HG02642 (cell line): ENCODE results near the gene GALNT4.

Experiments
- ATAC-seq: cut with Tn5 transposase; IDR thresholded peaks from one replicate; pipeline ENCODE4 v1.9.1; 2021; ENCODE audit warnings: mild to moderate bottlenecking; ENCODE audit not compliant: unreplicated experiment, poor library complexity

GALNT4 gene

GRCh38 chr12:89538897-89539296 lies 14.3 kb upstream of the GALNT4 start:
- ATAC-seq, result no peak

DNA sequence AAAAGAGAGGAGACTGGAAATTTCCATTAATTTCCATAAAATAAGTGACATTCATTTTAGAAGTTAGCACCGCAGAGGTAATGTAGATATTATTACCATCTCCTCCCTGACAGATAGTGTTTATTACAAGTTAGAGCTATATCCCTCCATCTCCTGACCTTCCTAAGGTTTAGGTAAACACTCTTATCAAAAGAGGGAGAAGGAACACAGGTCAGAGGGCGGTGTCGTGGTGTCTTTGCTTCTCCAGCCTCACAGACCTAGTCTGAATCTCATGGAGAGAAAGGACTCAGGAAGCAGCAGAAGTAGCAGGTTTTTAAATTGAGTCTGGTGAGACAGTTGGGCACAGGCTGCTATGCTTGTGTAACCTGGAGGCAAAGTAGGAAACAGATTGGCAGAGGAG lies 12.8 kb upstream of the GALNT4 start:
- no peak for ATAC-seq

- no peak for ATAC-seq
Observed at GRCh38 chr12:89529738-89530137, 5.1 kb upstream of the GALNT4 start.

DNA sequence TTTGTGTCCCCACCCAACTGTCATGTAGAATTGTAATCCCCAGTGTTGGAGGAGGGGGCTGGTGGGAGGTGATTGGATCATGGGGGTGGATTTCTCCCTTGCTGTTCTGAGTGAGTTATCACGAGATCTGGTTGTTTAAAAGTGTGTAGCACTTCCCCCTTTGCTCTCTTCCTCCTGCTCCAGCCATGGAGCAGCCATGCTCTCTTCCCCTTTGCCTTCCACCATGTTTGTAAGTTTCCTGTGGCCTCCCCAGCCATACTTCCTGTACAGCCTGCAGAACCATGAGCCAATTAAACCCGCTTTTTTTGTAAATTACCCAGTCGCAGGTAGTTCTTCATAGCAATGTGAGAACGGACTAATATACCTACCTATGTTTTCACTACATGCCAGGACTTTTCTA lies 3.8 kb upstream of the GALNT4 start:
- ATAC-seq, result no peak

- ATAC-seq, result peak; percentile 78
Observed at GRCh38 chr12:89525824-89526770, 1.5 kb upstream of the GALNT4 start, which contains the start of gene POC1B. Gene POC1B (minus strand): TSS chr12:89526047. CDS start chr12:89525895, 152 bp downstream.

DNA sequence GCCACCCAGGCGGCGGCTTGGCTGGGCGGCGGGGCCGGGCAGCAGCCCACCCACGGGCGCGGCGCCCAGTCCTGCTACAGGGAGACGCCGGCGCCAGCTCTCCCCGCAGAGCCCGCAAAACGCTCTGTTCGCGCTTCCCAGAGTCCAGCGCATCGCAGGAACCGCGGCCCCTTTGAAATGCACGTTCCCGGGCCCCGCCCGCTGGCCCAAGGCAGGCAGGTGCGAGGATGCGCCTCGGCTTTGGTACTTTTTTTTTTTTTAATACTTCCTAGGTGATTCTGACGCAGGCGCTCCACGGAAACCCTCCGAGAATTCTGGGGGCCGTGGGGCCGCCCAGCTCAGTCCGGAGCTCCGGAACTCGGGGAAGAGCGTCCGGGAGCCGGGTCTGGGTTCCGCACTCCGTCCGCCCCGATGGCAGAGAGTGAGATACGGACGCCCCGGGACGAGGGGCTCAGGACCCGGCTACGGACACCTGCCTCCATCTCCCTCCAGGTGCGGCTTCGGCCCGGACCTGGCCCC lies 768 bp upstream of the GALNT4 start:
- ATAC-seq, result peak; percentile 29

- ATAC-seq, result no peak
Observed at GRCh38 chr12:89523843-89524540, 604 bp downstream of the GALNT4 start.

DNA sequence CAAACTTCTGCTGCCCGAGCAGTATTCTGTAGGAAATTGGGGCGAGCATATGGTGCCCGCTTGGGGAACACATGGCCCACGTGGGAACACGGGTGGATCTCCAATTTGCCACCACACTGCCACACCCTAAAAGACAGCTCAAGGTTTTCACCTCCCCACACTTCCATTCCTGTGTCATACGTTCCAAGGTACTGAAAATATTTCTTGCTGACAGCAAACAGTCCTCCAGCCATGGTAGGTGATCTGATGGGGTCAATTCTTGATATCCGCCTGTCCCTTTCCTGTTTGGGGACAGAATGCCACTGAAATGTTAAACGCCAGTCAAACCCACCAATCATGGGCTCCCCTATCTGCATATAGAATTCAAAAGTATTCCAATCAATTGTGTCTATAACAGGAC lies 1.2 kb downstream of the GALNT4 start:
- ATAC-seq, result no peak

GRCh38 chr12:89521364-89522223 lies 3.0 kb downstream of the GALNT4 start:
- no peak for ATAC-seq

GRCh38 chr12:89517720-89518119 lies 6.9 kb downstream of the GALNT4 start:
- no peak for ATAC-seq

GRCh38 chr12:89516633-89517032 lies 8.0 kb downstream of the GALNT4 start:
- ATAC-seq, result no peak

- ATAC-seq, result peak; percentile 71
Observed at GRCh38 chr12:89514751-89515150, 9.8 kb downstream of the GALNT4 start.

DNA sequence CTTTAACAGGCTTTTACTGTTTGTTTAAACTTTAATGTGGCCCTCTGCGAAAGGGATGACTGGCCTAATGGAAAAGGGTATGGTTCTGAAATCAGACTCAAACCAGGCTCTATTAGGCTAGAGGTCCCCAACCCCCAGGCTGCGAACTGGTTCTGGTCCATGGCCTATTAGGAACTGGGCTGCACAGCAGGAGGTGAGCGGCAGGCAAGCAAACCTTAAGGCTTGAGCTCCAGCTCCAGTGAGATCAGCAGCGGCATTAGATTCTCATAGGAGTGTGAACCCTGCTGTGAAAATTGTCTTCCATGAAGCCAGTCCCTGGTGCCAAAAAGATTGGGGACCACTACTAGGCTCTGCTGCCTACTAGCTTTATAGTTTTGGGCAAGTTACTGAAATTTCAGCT lies 11.1 kb downstream of the GALNT4 start:
- ATAC-seq, result no peak

GRCh38 chr12:89507015-89507824 lies 17.4 kb downstream of the GALNT4 start:
- no peak for ATAC-seq

GRCh38 chr12:89506050-89506449 lies 18.5 kb downstream of the GALNT4 start:
- ATAC-seq, result no peak

DNA sequence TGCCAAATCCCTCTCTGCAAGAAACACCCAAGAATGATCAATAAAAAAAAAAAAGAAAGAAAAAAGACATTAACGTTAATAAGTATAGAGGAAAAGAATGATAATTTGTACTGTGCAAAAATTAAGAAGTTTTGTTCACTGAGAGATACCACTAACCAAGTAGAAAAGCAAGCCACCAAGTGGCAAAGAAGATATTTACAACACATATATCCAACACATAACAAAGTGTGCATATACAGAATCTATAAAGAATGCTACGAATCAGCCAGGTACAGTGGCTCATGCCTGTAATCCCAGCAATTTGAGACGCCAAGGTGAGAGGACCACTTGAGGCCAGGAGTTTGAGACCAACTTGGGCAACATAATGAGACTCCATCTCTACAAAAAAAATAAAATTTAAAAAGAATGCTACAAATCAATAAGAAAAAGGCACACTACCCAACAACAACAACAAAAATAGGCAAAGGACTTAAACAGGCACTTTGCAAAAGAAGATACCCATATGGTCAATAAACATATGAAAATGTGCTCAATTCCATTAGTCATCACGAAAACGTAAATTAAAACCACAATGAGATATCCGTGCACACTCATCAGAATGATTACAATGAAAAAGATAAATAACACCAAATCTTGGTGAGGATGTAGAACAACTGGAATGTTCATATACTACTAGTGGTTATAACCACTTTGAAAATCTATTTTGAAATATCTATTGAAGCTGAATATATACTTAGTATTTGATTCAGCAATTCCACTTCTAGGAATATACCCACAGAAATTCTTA lies 19.8 kb downstream of the GALNT4 start:
- ATAC-seq, result no peak

GRCh38 chr12:89501793-89502192 lies 22.8 kb downstream of the GALNT4 start:
- ATAC-seq, result no peak

DNA sequence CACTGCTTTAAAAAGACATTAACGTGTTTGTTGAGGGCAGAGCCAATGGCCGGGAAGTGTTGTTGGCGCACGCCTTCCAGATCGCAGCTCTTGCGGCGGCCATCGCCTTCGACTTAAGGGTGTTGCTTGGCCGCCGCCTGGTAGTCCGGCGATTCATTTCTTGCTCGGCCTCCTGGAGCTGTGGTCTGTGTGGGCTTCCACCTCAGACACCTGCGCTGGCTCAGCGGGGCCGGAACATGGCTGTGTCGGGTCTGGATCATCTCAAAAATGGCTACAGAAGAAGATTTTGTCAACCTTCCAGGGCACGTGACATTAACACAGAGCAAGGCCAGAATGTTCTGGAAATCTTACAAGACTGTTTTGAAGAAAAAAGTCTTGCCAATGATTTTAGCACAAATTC lies 24.7 kb downstream of the GALNT4 start:
- ATAC-seq, result no peak

GRCh38 chr12:89497467-89497866 lies 27.1 kb downstream of the GALNT4 start:
- ATAC-seq, result no peak
